Tibial artery (tissue), 4 donors: ENCODE data around the gene KDM3B.
A peak's percentile ranks its signal among the peaks of the same experiment; 100 is the strongest.

Experiments used
- DNase-seq, 2 donors: peaks; one replicate each; pipeline ENCODE4 v3.0.0-alpha.2; 2019
- H3K27ac ChIP-seq, 2 donors: fragments of 200-600 bp; sonication (generic) in 1 of 2; 1 replicate in 1 of 2; 2 replicates in 1 of 2; pipeline ENCODE4 v1.5.1; 2018 to 2019; ENCODE audit warnings: mild to moderate bottlenecking in 1 of 2
- H3K27me3 ChIP-seq, 2 donors: fragments of 200-600 bp; sonication (generic) in 1 of 2; one replicate each; pipeline versions ENCODE4 v1.5.1 to v1.6.0; 2016 to 2019
- H3K36me3 ChIP-seq, 3 donors: fragments of 200-600 bp; sonication (generic) in 2 of 3; one replicate each; pipeline ENCODE4 v1.5.1; 2016 to 2019; ENCODE audit warnings: mild to moderate bottlenecking in 2 of 3
- H3K4me1 ChIP-seq, 4 donors: fragments of 200-600 bp; sonication (generic) in 2 of 4; 1 replicate in 3 of 4; 2 replicates in 1 of 4; pipeline ENCODE4 v1.5.1; 2016 to 2019
- H3K4me3 ChIP-seq, 2 donors: fragments of 200-600 bp; sonication (generic) in 1 of 2; 1 replicate in 1 of 2; 2 replicates in 1 of 2; pipeline ENCODE4 v1.5.1; 2018 to 2019; ENCODE audit warnings: mild to moderate bottlenecking in 2 of 2
- H3K9me3 ChIP-seq, 3 donors: fragments of 200-600 bp; sonication (generic) in 1 of 3; one replicate each; pipeline ENCODE4 v1.5.1; 2016 to 2019
- CTCF ChIP-seq, 2 experiments: fragments of 200-600 bp in 1 of 2; fragments of 450-650 bp in 1 of 2; IDR thresholded peaks; one replicate each; pipeline ENCODE4 v1.5.1; 2017 to 2019; ENCODE audit warnings: antibody characterized with exemption in 2 of 2, mild to moderate bottlenecking in 1 of 2, moderate library complexity in 1 of 2
- intact Hi-C: fragments of 100-400 bp; cut with DNase I; formaldehyde crosslinking; loops from one replicate; pipeline ENCODE4 v1.15.0; 2023; ENCODE audit warnings: low total_unique reads

KDM3B gene

DNA sequence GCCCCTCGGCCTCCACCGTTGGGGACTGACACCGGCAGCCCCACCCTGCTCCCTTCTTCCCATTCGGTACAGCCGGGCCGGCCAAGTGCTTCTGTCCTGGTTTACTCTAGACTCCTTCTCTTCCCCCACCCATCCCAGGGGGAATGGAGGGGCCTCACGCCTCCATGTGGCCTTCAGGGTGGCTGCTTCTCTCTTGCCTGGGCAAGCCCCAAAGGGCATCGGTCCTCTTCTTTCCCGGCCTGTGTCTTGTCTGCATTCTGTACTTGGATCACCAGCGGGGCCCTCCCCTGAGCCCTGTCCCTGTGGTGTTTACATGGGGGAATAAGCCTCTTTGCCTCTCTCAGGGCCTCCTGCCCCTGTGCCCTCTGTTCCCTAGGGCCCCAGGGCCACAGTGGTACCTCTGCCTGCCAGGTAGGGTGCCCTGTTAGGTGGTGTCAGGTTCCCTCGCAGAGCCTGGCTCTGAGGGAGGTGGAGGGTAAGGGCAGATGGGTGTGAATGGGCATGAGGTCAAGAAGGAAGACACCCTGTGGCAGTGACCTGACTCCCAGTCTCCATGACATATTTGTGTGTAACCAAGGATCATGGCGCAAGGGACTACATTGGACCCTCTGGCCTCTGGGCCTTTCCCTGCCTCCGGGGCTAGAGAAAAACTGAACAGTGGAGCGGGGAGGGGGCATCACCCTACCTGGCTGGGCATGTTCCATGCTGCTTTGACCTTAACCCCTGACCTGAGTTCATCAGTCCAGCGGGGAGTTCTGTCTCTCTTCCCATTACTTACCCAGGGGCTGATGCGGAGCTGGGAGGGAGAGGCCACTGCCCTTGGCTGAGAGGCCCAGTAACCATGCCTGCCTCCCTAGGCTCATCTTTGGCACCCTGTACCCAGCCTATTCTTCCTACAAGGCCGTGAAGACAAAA lies 87.9 kb downstream of the KDM3B start:
- no peak for TF ChIP-seq CTCF (IDR thresholded peaks at IDR 0.05)
- Histone ChIP-seq H3K27me3 (no peaks in the 10 kb centered on the region), H3K4me3 (no peak overlapping the region), H3K27ac (peak overlapping the region in 1 of 2 donors; percentile 46), H3K36me3 (peaks cover 8 to 9% (median 8%) of the 10 kb centered on the region in 3 donors), H3K4me1 (peaks cover 0 to 19% (median 12%) of the 10 kb centered on the region in 4 donors), H3K9me3 (no peaks in the 10 kb centered on the region)
- intact Hi-C loops: no loop called here
- peak in 1 of 2 donors; percentile 58 for DNase-seq

- H3K9me3 ChIP-seq: no peaks in the 10 kb centered on the region
- no peaks in the 10 kb centered on the region for H3K27me3 ChIP-seq
- peak in 1 of 2 donors; percentile 51 for DNase-seq
- peaks cover 0 to under 1% (median 0%) of the 10 kb centered on the region in 3 donors for H3K36me3 ChIP-seq
- no peak overlapping the region for H3K4me3 ChIP-seq
- no peak overlapping the region for H3K27ac ChIP-seq
- intact Hi-C loops: no loop called here
- H3K4me1 ChIP-seq: peaks cover 0 to 19% (median 12%) of the 10 kb centered on the region in 4 donors
- TF ChIP-seq CTCF (IDR thresholded peaks at IDR 0.05): no peak
These were observed 88.7 kb downstream of the KDM3B start for GRCh38 chr5:138441221-138441620.

GRCh38 chr5:138444078-138444773 lies 91.7 kb downstream of the KDM3B start:
- H3K27me3 ChIP-seq: no peaks in the 10 kb centered on the region
- peak in 1 of 2 donors; percentile 42 for DNase-seq
- H3K9me3 ChIP-seq: no peaks in the 10 kb centered on the region
- no peak for TF ChIP-seq CTCF (IDR thresholded peaks at IDR 0.05)
- no peaks in the 10 kb centered on the region for H3K36me3 ChIP-seq
- H3K4me1 ChIP-seq: peaks cover 0 to 9% (median 5%) of the 10 kb centered on the region in 4 donors
- intact Hi-C loops: no loop called here
- no peak overlapping the region for H3K27ac ChIP-seq
- no peak overlapping the region for H3K4me3 ChIP-seq

DNA sequence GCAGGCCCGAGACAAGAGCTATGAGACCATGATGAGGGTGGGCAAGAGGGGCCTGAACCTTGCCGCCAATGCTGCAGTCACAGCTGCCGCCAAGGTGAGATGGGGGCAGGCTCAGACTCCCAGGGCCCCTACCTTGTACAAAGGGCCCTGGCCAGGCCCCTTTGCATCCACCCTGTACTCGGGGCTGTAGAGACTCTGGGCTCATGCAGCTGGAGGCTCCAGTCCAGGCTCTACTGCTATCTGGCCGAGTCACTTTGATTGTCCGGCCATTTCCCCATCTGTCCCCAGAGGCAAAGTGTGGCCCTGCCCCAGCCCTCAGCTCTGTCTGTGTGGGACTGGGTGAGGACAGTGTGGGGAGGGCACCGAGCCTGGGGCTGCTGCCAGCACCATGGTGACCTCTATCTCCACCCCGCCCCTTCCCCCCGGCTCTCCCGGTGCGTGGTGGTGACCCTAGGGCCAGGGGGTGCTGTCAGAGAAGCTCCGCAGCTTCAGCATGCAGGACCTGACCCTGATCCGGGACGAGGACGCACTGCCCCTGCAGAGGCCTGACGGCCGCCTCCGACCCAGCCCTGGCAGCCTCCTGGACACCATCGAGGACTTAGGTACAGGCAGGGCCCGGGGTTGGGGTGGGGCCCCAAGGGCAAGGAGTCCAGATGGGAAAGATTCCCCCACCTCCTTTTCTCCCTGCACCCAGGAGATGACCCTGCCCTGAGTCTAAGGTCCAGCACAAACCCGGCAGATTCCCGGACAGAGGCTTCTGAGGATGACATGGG lies 92.5 kb downstream of the KDM3B start:
- no peak for TF ChIP-seq CTCF (IDR thresholded peaks at IDR 0.05)
- intact Hi-C loops: no loop called here
- peak in 1 of 2 donors; percentile 65 for DNase-seq
- H3K4me3 ChIP-seq: no peak overlapping the region
- no peaks in the 10 kb centered on the region for H3K27me3 ChIP-seq
- H3K27ac ChIP-seq: no peak overlapping the region
- peaks cover 0 to 8% (median 5%) of the 10 kb centered on the region in 4 donors for H3K4me1 ChIP-seq
- no peaks in the 10 kb centered on the region for H3K36me3 ChIP-seq
- no peaks in the 10 kb centered on the region for H3K9me3 ChIP-seq

GRCh38 chr5:138445547-138446271 lies 93.2 kb downstream of the KDM3B start:
- intact Hi-C loops: no loop called here
- Histone ChIP-seq H3K9me3 (no peaks in the 10 kb centered on the region), H3K27me3 (no peaks in the 10 kb centered on the region), H3K27ac (no peak overlapping the region), H3K36me3 (no peaks in the 10 kb centered on the region), H3K4me1 (peaks cover 0 to 12% (median 9%) of the 10 kb centered on the region in 4 donors), H3K4me3 (no peak overlapping the region)
- DNase-seq: peak in 1 of 2 donors; percentile 56
- TF ChIP-seq CTCF (IDR thresholded peaks at IDR 0.05): no peak
